HG03025 (cell line): ENCODE results near the gene RTP2.

Experiments
- ATAC-seq: cut with Tn5 transposase; IDR thresholded peaks from one replicate; pipeline ENCODE4 v1.9.1; 2021; ENCODE audit warnings: mild to moderate bottlenecking, moderate library complexity; ENCODE audit not compliant: unreplicated experiment, low FRiP score

The RTP2 gene

GRCh38 chr3:187677604-187678003 lies 24.8 kb downstream of the RTP2 start:
- ATAC-seq = no peak

GRCh38 chr3:187673012-187673411 lies 29.3 kb downstream of the RTP2 start:
- no peak for ATAC-seq

GRCh38 chr3:187669675-187670504 lies 32.5 kb downstream of the RTP2 start, which contains the start of gene SST:
TSS of gene SST (minus strand) at chr3:187670394. CDS start at chr3:187670291, 103 bp downstream.
- ATAC-seq = no peak

- no peak for ATAC-seq
Observed at GRCh38 chr3:187667526-187667925, 34.8 kb downstream of the RTP2 start.

- no peak for ATAC-seq
Observed at GRCh38 chr3:187665764-187666402, 36.5 kb downstream of the RTP2 start.

GRCh38 chr3:187665010-187665409 lies 37.3 kb downstream of the RTP2 start:
- ATAC-seq = no peak

- ATAC-seq = no peak
Observed at GRCh38 chr3:187662848-187663409, 39.4 kb downstream of the RTP2 start.

- no peak for ATAC-seq
Observed at GRCh38 chr3:187661267-187661666, 41.1 kb downstream of the RTP2 start.

- no peak for ATAC-seq
Observed at GRCh38 chr3:187651282-187651681, 51.1 kb downstream of the RTP2 start.
